GM04503 (cell line): ENCODE measurements around the gene PLXND1.
"Not testable (repeated sequence)": the region's sequence is repeated elsewhere in the genome, so short reads cannot be mapped to it uniquely, and the experiment has no call there.

Experiments used
- DNase-seq: peaks from one replicate; pipeline ENCODE4 v3.0.0-alpha.2; 2012; ENCODE audit warnings: low read depth

PLXND1 gene

GRCh38 chr3:129548104-129548965, 58.1 kb downstream of the PLXND1 start:
- no peak for DNase-seq

DNA sequence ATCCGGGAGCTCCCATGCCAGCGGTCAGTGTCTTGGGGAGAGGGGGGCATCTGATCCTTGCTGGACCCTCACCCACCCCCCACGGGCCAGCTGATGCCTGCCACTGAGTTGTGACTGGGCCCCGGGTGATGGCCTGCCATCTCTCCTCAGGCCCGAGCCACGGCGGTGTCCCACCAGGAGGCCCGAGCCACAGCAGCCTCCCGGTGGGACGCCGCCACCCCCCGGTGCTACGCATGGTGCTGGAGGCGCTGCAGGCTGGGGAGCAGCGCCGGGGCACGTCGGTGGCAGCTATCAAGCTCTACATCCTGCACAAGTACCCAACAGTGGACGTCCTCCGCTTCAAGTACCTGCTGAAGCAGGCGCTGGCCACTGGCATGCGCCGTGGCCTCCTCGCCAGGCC, 59.2 kb downstream of the PLXND1 start:
- no peak for DNase-seq

DNA sequence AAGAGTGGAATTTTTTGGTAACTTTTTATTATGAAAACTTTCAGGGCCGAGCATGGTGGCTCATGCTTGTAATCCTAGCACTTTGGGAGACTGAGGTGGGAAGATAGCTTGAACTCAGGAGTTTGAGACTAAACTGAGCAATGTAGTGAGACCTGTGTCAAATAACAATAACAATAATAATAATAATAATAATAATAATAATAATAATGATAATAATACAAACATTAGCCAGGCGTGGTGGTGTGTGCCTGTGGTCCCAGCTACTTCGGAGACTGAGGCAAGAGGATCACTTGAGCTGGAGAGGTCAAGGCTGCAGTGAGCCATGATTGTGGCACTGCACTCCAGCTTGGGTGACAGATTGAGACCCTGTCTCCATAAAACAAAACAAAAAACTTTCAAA, 60.5 kb downstream of the PLXND1 start:
- DNase-seq, result not testable (repeated sequence)

GRCh38 chr3:129543999-129544398, 62.5 kb downstream of the PLXND1 start:
- DNase-seq, result no peak

DNA sequence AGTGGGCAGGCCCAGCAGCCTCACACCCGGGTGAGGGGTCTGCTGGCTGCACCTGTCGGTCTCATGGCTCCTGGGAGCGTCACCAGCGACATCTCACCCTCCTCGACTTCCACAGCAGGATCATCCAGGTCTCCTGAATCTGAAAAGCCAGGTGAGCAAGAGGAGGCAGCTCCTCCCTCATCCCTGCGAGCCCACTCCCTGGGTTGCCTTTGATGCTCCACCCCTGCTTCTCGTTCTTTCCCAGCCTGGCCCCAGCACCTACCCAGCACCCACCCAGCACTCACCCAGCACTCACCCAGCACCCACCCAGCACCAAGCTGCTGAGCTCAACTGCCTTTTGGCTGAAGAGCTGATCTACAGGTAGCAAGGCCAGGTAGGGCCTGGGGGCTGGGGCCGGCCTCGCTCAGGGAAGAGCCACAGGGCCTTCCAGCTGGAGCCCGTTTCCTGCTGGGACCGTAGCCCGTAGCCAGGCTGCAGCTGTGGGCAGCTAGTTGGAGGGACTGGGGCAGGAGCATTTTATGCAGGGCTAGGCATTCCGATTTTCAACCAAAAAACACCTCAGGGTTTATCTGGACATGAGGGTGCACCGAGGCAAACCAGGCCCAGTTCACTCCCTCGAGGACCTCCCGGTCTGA, 63.2 kb downstream of the PLXND1 start, which contains the start of gene H1-8:
H1-8 (plus strand) TSS at position 20 of the 635 bp plus-strand sequence; CDS start at position 64, 44 bp downstream.
- no peak for DNase-seq

DNA sequence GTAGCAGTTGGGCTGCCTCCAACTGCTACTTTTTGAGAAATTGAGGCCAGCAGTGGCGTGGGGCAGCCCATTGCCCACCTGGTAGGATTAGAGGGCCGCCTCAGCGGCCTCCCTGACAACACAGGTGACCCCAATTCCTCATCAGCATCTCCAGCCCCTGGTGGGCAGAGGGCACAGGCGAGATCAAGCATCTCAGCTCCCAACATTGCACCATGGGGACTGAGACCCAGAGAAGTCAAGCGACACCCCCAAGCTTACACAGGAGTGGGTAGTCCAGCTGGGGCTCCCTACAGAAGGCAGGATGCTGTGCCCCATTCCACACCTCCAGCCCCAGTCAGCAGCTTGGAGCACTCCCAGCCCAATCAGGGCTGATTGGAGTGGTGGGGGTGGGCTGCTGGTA, 63.7 kb downstream of the PLXND1 start:
- DNase-seq, result no peak

DNA sequence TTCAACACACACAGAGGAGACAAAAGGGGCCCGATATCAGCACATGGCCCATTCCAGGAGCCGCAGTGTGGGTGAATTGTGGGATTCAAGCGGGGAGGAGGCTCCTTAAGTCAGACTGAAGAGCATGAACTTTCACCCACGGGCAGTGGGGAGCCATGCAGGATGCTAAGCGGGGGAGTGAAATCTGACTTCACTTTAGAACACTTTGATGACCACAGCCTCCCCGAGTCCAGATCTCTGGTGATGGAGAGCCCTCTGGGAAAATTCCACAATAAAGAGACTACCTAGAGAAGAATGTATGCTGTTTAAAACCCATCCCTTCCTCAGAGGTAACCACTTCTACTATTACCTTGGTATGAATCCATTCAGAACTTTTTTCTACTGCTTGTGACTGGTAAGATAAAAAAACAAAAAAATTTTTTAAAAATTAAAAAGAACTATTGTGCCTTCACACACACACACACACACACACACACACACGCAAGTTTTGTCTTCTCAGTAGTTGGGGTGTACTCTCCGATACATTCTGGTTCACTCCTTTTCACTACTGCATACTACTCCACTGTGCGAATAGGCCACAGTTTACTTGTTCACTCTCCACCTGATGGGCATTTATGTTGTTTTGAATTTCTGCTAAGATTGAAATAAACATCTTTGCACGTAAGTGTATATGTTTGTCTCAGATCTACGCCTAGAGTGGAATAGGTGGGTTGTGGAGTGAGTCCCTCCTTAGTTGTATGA, 65.5 kb downstream of the PLXND1 start:
- DNase-seq, result no peak

DNA sequence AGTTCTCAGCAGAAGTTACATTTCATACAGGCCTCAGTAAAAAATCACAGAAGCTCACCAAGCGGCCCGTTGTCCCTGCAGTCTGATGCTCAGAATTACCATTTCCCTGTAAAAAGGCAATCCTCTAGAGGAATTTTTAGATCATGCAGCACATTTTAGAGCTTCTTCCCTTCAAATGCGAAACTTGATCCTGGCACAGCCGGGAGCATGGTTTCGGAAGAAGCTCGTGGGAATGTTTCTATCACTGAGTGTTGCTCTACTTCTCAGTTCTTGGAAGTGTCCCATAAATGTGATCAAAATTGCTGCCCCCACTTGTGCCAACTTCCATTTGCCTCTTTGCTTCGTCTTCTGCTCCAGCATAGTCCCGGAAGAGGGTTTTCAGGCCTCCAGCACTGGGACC, 67.3 kb downstream of the PLXND1 start:
- no peak for DNase-seq

DNA sequence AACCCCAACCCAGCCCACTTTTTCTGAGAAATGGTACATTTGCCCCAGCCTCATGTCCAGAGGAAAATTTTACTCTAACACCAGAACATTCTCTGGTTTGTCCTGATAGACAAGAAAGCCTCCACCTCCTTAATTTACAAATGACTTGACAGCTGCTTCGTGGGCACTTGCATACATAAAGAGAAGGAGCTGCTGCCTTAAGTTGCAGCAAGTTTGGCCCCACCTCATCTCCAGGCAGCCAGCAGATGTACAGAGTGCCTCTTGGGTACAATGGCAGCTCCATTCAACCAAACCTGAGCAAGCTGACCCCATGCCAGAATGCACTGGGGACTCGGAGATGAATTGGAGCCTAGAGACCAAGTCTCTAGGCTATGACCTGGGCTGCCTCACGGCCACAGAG, 69.7 kb downstream of the PLXND1 start:
- DNase-seq, result no peak

DNA sequence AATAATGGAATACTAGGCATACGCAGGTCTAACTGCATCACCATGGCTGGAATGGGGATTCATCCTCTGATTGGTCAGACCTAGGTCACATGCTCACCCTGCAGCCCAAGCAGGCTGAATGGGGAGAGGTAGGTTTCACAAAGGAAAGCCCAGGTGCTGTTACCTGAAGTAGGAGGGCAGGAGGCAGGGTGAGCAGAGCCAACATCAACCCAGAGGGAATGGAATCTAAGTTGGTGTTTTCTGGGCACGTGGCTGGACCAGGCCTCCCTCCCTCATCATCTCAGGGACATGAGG, 70.2 kb downstream of the PLXND1 start:
- no peak for DNase-seq

DNA sequence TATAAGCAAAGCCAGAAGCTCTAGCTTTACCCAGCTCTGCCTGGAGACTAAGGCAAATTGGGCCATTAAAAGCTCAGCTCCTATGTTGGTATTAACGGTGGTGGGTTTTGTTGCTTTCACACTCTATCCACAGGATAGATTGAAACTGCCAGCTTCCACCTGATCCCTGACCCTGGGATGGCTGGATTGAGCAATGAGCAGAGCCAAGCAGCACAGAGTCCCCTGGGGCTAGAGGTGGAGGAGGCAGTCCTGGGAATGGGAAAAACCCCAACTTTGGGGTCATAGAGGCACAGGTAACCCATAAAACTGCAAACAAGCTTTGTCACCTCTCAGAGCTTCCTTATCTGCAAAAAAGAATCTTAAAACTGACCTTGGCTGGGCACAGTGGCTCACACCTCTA, 71.4 kb downstream of the PLXND1 start:
- no peak for DNase-seq

GRCh38 chr3:129534428-129535027, 71.9 kb downstream of the PLXND1 start:
- no peak for DNase-seq

DNA sequence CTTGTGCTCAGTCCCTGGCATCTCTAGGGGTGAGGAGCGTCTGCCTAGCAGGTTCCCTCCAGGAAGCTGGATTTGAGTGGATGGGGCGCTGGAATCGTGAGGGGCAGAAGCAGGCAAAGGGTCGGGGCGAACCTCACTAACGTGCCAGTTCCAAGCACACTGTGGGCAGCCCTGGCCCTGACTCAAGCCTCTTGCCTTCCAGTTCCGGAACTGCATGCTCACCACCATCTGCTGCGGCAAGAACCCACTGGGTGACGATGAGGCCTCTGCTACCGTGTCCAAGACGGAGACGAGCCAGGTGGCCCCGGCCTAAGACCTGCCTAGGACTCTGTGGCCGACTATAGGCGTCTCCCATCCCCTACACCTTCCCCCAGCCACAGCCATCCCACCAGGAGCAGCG, 73.1 kb downstream of the PLXND1 start:
- no peak for DNase-seq

DNA sequence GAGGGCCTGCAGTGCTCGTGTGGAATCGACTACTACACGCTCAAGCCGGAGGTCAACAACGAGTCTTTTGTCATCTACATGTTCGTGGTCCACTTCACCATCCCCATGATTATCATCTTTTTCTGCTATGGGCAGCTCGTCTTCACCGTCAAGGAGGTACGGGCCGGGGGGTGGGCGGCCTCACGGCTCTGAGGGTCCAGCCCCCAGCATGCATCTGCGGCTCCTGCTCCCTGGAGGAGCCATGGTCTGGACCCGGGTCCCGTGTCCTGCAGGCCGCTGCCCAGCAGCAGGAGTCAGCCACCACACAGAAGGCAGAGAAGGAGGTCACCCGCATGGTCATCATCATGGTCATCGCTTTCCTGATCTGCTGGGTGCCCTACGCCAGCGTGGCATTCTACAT, 74.2 kb downstream of the PLXND1 start:
- DNase-seq, result no peak

DNA sequence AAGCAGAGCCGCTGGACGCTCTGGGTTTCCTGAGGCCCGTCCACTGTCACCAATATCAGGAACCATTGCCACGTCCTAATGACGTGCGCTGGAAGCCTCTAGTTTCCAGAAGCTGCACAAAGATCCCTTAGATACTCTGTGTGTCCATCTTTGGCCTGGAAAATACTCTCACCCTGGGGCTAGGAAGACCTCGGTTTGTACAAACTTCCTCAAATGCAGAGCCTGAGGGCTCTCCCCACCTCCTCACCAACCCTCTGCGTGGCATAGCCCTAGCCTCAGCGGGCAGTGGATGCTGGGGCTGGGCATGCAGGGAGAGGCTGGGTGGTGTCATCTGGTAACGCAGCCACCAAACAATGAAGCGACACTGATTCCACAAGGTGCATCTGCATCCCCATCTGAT, 74.8 kb downstream of the PLXND1 start:
- no peak for DNase-seq

DNA sequence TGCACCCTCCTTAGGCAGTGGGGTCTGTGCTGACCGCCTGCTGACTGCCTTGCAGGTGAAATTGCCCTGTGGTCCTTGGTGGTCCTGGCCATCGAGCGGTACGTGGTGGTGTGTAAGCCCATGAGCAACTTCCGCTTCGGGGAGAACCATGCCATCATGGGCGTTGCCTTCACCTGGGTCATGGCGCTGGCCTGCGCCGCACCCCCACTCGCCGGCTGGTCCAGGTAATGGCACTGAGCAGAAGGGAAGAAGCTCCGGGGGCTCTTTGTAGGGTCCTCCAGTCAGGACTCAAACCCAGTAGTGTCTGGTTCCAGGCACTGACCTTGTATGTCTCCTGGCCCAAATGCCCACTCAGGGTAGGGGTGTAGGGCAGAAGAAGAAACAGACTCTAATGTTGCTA, 75.7 kb downstream of the PLXND1 start:
- no peak for DNase-seq

GRCh38 chr3:129530251-129530791, 76.2 kb downstream of the PLXND1 start:
- DNase-seq, result peak; percentile 63

GRCh38 chr3:129529436-129530210, 76.9 kb downstream of the PLXND1 start:
- no peak for DNase-seq

- DNase-seq, result no peak
Observed at GRCh38 chr3:129528589-129529100, 77.8 kb downstream of the PLXND1 start, which contains the start of gene RHO. TSS of gene RHO (plus strand) at chr3:129528639. CDS start at chr3:129528734, 95 bp downstream.

DNA sequence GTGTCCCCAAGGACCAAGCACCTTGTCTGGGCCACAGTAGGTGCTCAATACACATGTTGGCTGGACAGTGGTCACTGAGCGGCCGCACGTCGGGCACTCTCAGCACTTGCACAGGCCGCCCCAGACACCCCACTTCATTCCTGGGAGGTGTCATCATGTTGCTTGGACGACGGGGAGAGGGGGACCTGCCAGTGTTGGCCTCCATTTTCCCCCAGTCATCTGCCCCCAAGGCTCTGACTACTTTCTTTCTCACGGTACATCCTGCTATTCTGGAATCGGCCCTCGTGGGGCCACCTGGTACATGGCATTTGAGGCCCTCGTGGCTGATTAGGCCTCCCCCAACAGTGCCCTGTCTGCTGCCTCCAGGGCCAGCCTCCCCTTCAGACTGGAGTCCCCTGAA, 79.2 kb downstream of the PLXND1 start:
- DNase-seq, result no peak
